Nephron (organoid): ENCODE data around the gene MIX23.

Source experiments
- H3K27ac Mint-ChIP-seq, 3 experiments: 2 replicates each; pipeline ENCODE4 v1.8.0; 2020; ENCODE audit warnings: mixed read lengths in 3 of 3, mild to moderate bottlenecking in 2 of 3, moderate library complexity in 1 of 3
- H3K27me3 Mint-ChIP-seq: 2 replicates; pipeline ENCODE4 v1.8.0; 2021; ENCODE audit warnings: low read depth, mild to moderate bottlenecking, moderate library complexity, mixed read lengths
- H3K36me3 Mint-ChIP-seq: 2 replicates; pipeline ENCODE4 v1.8.0; 2020; ENCODE audit warnings: low read depth, mixed read lengths
- H3K4me1 Mint-ChIP-seq: 2 replicates; pipeline ENCODE4 v1.8.0; 2020; ENCODE audit warnings: mixed read lengths
- H3K4me3 Mint-ChIP-seq, 3 experiments: 2 replicates each; pipeline ENCODE4 v1.8.0; 2020; ENCODE audit warnings: mild to moderate bottlenecking in 3 of 3, mixed read lengths in 3 of 3, moderate library complexity in 2 of 3
- H3K9me3 Mint-ChIP-seq: 2 replicates; pipeline ENCODE4 v1.8.0; 2020; ENCODE audit warnings: mixed read lengths
- CTCF ChIP-seq, 3 experiments: fragments of 200-600 bp; sonication (generic); IDR thresholded peaks; one replicate each; pipeline ENCODE4 v1.5.0; 2021; ENCODE audit warnings: antibody characterized with exemption in 3 of 3; ENCODE audit not compliant: unreplicated experiment in 3 of 3

MIX23 gene

GRCh38 chr3:122342803-122343202 is 40.2 kb downstream of the MIX23 start:
- Mint-ChIP-seq H3K27me3 (no peaks in the 10 kb centered on the region), H3K4me1 (no peaks in the 10 kb centered on the region), H3K27ac (no peak overlapping the region), H3K4me3 (no peak overlapping the region), H3K9me3 (peaks cover 7% of the 10 kb centered on the region), H3K36me3 (no peaks in the 10 kb centered on the region)
- no peak for TF ChIP-seq CTCF (IDR thresholded peaks at IDR 0.05; ENCODE audit: unreplicated experiment in 3 of 3)

- TF ChIP-seq CTCF (IDR thresholded peaks at IDR 0.05; ENCODE audit: unreplicated experiment in 3 of 3): no peak
- Mint-ChIP-seq H3K9me3 (no peaks in the 10 kb centered on the region), H3K27ac (no peak overlapping the region), H3K27me3 (peaks cover 7% of the 10 kb centered on the region), H3K4me3 (no peak overlapping the region), H3K36me3 (no peaks in the 10 kb centered on the region), H3K4me1 (no peaks in the 10 kb centered on the region)
Measured at GRCh38 chr3:122332551-122332950, 50.5 kb downstream of the MIX23 start.

- no peak for TF ChIP-seq CTCF (IDR thresholded peaks at IDR 0.05; ENCODE audit: unreplicated experiment in 3 of 3)
- no peaks in the 10 kb centered on the region for H3K4me1 Mint-ChIP-seq
- H3K27me3 Mint-ChIP-seq: peaks cover 7% of the 10 kb centered on the region
- H3K4me3 Mint-ChIP-seq: no peak overlapping the region
- no peaks in the 10 kb centered on the region for H3K9me3 Mint-ChIP-seq
- no peaks in the 10 kb centered on the region for H3K36me3 Mint-ChIP-seq
- no peak overlapping the region for H3K27ac Mint-ChIP-seq
Measured at GRCh38 chr3:122331886-122332285, 51.1 kb downstream of the MIX23 start.

- Mint-ChIP-seq H3K4me3 (no peak overlapping the region), H3K36me3 (no peaks in the 10 kb centered on the region), H3K27ac (no peak overlapping the region), H3K9me3 (peaks cover 8% of the 10 kb centered on the region), H3K4me1 (no peaks in the 10 kb centered on the region), H3K27me3 (no peaks in the 10 kb centered on the region)
- no peak for TF ChIP-seq CTCF (IDR thresholded peaks at IDR 0.05; ENCODE audit: unreplicated experiment in 3 of 3)
Measured at GRCh38 chr3:122325769-122326168, 57.3 kb downstream of the MIX23 start.

GRCh38 chr3:122324871-122325323 is 58.1 kb downstream of the MIX23 start, which contains the start of gene CSTA:
TSS of gene CSTA (plus strand) at chr3:122325248. CDS start at chr3:122325293, 45 bp downstream.
- TF ChIP-seq CTCF (IDR thresholded peaks at IDR 0.05; ENCODE audit: unreplicated experiment in 3 of 3): no peak
- no peak within 1 kb of the TSS for H3K4me3 Mint-ChIP-seq
- no peak within 1 kb of the TSS for H3K27ac Mint-ChIP-seq
- H3K4me1 Mint-ChIP-seq: no peaks in the 10 kb centered on the region
- H3K9me3 Mint-ChIP-seq: peaks cover 11% of the 10 kb centered on the region
- no peaks in the 10 kb centered on the region for H3K27me3 Mint-ChIP-seq
- no peaks in the 10 kb centered on the region for H3K36me3 Mint-ChIP-seq
